GM13976 (cell line): ENCODE measurements around the gene TMEM174.

ENCODE experiments used
- DNase-seq: peaks from one replicate; pipeline ENCODE4 v3.0.0; 2012; ENCODE audit warnings: low spot score
- in situ Hi-C: fragments of 300-500 bp; cut with MboI; formaldehyde crosslinking; loops from one replicate; pipeline ENCODE4 v1.12.0; 2022; ENCODE audit warnings: low sequenced_read_pairs, mixed read lengths, inconsistent platforms; ENCODE audit not compliant: unreplicated experiment
- TF ChIP-seq, protein P1 (sequence below): IDR thresholded peaks from 2 replicates; pipeline ENCODE4 v1.5.1; 2012; ENCODE audit warnings: borderline replicate concordance, mild to moderate bottlenecking; ENCODE audit not compliant: insufficient read depth; ENCODE audit errors: extremely low read depth, missing control alignments, control extremely low read depth

TMEM174 gene

DNA sequence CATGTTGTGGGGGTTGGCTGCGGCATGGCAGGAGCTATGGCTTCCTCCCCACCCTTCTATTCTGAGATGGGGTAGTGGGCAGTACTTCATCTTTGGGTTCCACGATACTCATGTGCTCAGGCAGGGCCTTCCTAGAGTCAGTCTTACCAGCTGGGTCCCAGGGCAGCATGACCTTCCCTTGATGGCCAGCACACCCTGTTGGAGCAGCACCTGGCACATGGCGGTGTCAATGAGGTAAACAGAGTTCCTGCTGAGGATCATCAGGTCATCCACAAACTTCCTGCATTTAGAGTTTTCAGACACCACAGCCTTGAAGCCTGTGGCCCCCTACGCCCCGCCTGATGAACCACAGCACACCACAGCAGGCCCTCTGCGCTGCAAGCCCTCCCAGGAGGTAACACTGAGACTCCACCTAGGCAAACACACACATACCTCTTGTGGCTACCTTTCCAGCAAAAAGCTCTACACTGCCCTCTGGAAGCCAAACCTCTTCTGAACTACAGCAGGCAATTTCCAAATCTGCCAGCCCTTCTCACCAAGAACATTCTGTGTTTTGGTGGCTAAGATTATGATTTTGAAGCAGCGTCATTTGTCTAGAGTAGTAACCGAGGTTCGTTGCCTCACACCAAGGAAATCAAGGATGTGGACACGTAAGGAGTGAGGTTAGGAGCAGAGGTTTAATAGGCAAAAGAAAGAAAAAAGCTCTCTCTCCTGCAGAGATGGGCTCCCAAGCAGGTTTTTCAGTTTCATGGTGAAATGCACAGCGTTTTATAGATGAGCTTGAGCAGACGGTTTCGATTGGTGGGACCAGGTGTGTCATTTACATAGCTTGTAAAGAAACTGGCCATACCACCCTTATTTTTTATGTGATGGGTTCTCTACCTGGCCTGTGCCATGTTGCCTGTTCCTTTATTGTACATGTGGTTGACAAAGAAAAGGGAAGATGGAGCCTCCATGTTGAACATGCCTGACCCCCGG is 20.3 kb upstream of the TMEM174 start:
- DNase-seq, result no peak
- TF ChIP-seq, protein P1, sequence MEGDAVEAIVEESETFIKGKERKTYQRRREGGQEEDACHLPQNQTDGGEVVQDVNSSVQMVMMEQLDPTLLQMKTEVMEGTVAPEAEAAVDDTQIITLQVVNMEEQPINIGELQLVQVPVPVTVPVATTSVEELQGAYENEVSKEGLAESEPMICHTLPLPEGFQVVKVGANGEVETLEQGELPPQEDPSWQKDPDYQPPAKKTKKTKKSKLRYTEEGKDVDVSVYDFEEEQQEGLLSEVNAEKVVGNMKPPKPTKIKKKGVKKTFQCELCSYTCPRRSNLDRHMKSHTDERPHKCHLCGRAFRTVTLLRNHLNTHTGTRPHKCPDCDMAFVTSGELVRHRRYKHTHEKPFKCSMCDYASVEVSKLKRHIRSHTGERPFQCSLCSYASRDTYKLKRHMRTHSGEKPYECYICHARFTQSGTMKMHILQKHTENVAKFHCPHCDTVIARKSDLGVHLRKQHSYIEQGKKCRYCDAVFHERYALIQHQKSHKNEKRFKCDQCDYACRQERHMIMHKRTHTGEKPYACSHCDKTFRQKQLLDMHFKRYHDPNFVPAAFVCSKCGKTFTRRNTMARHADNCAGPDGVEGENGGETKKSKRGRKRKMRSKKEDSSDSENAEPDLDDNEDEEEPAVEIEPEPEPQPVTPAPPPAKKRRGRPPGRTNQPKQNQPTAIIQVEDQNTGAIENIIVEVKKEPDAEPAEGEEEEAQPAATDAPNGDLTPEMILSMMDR, result no peak
- in situ Hi-C loops, result no loop called here

DNA sequence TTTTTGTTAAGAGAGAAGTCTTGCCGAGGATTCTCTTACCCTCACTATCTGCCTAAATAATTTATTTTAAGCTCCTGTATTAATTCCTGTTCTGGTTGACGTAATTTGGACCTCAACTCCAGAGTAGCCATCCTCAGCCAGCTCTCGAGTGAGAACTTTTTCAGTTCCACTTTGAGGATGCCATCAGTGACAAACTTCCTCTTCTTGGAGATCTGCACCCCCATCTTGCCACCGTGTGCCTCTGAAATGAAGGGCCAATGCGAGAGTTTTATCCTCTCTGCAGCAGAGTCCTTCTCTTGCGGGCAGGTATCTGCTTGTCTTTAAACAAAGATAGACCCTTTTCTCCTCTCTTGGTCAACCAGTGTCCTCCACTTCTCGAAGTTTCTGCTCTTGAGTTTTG is 19.5 kb upstream of the TMEM174 start:
- no peak for DNase-seq

DNA sequence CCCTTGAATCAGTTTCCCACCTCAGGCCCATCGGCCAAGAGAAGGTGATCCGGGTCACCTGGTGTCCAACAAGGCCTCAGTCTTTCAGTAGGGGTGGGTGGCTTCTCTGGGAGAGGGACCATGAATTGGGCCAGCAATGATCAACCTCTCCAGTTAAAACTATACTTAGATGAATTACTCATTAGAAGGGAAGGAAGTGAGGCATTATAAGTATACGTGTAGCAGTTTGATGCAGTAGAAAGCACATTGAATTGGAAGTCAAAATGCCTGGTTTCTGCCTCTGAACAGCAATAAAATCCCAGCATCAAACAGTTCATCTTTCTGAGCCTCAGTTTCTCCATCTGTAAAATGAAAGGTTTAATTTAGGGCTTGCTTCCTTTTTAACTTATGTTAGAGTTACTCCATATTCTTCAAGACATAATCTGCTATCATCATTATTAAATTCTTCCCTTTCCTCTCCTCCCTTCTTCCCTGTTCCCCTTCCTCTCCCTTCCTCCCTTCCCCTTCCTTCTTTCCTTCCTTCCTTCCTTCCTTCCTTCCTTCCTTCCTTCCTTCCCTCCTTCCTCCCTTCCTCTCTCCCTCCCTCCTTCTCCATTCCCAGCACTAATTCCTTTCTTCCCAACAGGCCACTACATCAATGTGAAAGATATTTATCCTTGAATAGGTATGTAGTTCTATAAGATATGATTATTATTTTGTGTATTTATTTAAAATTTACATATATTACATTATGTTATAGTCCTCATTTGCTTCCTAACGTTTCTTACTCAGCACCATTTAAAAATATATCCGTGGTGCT is 18.6 kb upstream of the TMEM174 start:
- TF ChIP-seq, protein P1, result no peak
- DNase-seq, result no peak
- in situ Hi-C loops, result no loop called here

More for the DNA sequence above, 19.5 kb upstream of the TMEM174 start:
- TF ChIP-seq, protein P1, result no peak
- in situ Hi-C loops, result no loop called here

DNA sequence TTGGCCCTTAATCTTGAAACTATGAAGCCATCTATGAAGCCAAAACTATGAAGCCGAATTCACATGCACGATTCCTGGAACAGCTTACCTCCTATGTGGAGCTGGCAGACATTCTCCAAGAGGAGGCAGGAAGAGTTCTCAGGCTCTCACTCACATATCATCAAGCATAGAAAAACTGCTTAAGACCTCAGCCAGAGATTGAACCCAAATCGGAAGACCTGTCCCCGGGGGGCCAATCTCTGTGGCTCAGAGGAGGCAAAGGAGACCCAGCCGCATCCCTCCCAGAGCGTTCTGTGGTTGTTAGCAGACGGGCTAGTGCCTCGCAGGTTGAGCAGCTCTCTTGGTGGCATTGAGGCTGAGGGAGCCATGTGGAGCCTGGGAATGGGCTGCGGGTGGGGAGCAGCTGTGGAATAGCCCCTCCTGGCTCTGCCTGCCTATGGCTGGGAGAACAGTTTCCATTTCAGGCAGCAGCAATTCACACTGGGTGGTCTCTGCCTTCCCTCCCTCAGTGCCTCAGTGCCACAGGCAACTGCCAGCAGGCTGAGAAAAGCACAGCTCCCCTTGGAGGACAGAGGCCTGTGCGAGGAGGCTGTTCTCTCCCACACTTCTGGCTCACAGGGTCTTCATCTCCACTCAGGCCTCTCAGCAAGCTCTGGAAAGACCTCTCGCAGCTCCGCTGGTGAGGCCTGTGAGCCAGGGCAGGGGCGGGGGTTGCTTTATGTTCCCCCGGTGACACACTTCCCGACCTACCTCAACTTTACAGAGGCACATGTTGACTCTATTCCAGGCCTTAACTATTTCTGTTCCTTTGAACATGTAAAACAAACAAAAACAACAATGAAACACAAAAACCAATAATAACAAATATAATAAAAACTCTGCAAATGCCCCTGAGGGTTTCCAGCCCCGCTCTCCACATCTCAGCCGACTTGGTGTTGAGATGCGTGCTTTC is 17.4 kb upstream of the TMEM174 start:
- in situ Hi-C loops, result no loop called here
- DNase-seq, result no peak
- TF ChIP-seq, protein P1, result no peak

DNA sequence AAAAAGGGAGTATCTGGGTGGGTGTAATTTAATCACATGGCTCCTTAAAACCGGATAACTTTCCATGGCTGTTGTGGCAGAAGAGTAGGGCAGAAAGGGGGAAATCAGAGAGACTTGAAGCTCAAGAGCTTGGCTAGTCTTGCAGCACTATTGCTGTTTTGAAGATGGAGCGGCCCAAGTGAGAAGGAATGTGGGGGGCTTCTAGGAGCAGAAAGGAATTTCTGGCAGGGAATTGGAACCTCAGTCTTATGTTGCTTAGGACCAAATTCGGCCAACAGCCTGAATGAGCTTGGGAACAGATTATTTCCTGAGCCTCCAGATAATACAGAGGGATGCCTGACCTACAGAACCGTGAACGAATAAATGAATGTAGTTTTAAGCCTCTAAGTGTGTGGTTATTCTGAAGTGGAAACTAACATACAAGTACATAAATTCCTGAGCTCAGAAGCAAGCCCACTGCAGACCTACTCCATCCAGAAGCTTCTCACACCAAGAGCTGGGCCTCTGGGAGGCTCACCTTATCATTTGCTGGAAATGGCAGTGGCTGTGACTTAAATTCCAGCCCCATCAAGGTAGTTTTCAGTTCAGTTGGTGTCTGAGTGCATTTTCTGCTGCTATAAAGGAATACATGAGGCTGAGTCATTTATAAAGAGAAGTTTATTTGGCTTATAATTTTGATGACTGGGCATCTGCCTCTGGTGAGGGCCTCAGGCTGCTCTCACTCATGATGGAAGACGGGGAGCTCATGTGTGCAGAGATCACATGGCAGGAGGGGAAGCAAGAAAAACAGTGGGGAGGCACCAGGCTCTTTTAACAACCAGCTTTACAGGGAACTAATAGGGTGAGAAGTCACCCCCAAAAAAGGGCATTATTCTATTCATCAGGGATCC is 15.3 kb upstream of the TMEM174 start:
- TF ChIP-seq, protein P1, result no peak
- in situ Hi-C loops, result no loop called here
- DNase-seq, result no peak

DNA sequence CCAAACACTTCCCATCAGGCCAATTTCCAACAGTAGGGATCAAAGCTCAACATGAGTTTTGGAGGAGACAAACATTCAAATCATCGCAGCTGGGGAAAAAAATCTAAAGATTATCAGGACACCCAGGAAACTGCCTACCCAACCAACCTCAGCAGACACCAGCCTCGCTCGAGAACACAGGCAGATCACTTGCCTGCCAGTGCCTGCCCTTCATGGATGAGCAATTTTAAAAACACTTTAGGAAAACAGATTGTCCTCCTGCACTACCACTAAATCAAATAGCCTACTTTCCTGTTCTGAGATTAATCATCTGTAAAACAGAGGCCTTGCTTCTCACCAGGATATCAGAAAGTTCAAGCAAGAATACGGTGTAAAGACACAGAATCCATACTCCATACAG is 14.7 kb upstream of the TMEM174 start:
- in situ Hi-C loops, result no loop called here
- DNase-seq, result no peak
- TF ChIP-seq, protein P1, result no peak
